ENCODE measurements around the gene ERBB4.

The ERBB4 gene

DNA sequence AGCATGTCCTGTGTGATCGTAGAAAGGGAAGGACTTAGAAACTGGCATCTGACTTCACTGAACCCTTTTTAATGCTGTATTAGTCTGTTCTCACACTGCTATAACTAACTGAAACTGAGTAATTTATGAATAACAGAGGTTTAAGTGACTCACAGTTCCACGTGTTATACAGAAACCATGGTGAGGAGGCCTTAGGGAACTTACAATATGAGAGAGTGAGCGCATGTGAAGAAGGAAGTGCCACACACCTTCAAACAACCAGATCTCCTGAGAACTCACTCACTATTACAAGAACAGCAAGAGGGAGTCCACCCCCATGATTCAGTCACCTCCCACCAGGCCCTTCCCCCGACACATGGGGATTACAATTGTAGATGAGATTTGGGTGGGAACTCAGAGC is 1170.9 kb downstream of the ERBB4 start:
- DNase-seq: no peak

DNA sequence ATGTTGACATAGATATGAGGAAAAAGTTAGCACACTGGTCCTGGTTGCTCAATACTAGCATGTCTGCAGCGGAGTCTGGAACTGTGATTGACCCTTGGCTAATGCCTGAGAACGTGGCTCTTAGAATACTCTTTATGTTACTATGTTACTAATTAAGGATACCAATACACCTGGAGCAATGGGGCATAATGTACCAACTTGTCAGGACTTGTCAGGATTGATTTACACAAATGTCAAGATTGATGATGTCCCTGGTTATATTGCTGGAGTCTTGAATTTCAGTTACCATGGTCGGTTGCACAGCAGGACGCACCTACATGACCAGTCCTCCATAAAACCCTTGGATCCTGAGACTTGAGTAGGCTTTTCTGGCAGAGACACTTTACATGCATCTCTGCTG is 1171.3 kb downstream of the ERBB4 start:
- no peak for DNase-seq

DNA sequence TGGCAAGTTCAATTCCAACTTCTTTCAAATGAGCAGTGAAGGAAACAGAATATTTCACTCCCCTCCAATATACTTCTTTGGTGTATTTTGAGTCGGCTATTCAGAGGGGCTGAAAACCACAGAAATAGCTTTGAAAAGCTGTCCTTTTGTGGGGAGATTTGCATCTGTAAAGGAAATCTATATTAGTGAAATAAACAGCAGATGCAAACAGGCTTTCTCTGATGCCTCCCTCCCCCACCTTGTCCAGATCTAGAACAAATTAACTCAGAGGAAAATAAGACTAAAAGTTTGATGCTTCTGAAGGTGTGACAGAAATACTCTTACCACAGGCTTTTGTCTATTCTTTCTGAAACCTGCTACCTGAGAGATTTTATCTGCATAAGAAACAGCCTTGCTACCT is 1173.7 kb downstream of the ERBB4 start:
- no peak for DNase-seq

DNA sequence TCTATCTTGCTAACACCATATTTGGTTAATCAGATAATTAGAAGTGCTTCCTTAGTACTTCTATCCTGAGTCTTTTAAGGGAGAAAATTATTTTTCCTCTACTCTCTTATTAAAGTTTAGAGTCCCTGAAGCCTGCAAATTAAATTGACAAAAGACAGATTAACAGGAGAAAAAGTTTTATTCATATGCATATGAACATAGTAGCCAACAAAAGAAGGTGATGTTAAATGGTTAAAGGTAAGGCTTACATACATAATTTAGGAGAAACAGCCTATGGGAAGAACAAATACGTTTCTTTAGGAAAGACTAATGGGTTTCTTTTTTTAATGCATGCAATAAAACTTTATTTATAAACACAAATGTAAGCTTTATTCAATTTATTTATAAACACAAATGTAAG is 1177.2 kb downstream of the ERBB4 start:
- DNase-seq: no peak

DNA sequence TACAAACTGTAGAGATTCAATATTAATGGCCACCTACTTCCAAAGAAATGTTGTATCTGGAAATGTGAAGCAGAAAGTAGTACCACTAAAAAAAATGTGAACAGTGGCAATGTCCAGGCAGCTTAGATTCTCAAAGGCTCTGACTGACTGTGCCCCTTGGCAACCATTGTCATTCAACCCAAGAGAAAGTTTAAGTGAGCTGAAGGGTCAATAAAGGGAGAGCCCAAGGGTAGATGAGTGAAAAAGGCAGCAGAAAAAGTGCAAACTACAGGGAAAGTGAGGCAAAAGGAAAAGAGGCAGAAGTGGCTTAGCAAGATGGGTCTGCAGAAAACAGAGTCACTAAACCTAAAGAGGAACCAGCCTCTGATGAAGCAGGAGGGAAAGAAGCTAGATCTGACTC is 1179.3 kb downstream of the ERBB4 start:
- DNase-seq: no peak

DNA sequence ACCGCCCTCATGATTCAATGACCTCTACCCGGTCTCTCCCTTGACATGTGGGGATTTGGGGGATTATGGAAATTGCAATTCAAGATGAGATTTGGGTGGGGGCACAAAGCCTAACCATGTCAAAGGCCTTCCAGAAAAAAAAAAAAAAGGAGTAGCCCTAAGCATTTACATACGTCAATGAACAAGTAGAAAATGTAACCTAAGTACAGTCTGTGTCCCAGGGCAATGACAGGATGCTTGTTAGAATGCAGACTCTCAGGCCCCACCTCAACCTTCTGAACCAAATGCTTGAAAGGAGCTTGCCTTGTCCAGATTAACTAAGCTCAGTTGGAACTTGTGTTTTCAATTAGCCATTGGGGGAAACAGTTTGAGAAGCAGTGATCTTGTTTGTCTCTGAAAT is 1180.1 kb downstream of the ERBB4 start:
- DNase-seq: no peak

DNA sequence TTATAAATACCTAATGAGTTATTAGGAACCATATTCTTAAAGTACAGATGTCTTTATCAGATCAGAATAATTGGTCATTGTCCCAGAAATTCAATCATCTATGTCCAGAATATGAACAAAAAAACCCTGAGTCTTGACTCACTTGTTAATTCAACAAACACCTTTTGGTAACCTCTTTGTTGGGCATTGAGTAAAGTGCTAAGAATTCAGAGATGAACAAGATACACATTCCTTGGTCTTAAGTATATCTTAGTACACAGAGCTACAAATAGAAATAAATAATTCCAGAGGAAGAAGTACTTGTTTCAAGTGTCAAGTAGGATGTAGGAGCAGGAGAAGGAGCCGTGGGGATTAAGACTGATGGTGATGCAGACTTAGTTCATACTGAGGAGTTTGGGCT is 1184.1 kb downstream of the ERBB4 start:
- DNase-seq: no peak

DNA sequence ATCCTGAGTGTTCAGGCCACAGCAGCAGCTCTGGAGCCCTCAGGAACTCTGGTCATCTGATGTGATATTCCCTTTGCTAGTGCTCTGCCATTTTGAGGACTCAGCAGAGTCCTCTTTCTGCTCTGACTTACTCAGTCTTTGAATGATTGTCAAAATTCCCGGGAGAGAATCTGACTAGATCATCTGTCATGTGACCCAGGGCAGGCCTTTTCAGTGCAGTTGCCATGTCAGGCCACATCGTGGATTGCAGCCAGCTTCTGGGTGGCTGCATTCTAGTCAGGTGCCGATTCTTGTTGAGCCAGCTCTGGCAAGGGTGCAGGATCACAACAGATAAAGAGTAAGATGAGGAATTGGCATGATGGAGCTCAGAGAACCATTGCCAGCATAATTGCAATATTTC is 1186.6 kb downstream of the ERBB4 start:
- DNase-seq: no peak

DNA sequence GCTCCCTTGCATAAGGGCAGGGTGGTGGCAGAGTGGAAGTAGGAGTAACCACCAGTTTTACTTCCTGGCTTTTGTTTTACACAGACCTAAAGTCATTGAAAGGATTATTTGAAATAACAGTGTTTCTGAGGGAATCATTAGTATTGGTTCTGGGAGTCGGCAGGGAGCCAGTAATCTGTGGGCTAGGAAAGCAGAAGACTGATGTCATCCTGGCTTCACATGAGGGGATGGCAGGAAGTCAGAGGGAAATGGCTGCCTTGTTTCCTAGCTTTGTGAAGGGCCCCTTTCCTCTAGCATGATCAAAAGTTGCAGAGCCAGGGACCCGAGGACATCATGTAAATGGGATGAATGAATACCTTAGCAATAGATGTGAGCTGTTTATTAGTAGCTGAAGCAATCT is 1189.6 kb downstream of the ERBB4 start:
- DNase-seq: no peak

DNA sequence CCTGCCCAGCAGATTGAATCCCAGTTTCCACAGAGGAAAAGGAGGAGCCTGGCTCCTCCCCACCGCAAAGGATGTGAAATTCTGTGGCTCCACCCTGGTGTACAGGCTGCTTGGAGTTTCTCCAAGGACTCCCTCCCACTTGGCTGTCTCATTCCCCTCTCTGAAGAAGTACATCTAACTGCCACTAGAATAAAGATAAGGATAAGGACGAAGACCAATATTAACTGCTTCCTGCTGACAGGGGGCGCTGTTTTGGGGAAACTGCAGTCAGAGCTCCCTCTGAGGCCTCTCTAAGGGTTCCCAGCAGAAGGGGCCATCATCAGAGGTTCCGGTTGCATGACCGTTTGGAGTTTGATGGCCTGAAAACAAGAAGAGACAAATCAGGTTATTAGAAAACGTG is 1191.3 kb downstream of the ERBB4 start:
- no peak for DNase-seq

DNA sequence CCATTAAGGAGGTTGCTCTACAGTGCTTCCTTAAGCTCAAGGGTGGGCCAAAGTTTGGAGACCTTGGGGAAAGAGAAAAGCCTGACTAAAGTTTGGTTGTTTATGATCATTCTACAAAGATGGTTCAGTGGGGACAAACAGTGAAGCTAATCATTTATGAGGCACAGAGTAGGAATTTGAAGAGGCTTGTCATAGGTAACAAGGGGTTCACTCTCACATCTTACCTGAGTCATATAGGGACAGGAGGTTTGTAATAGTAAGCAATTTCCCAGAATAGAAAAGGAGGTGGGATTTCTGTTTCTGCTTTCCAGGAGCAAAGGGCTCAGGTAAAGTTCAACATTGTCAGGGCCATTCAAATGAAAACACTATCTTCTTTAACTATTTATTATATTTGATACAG is 1194.3 kb downstream of the ERBB4 start:
- no peak for DNase-seq

DNA sequence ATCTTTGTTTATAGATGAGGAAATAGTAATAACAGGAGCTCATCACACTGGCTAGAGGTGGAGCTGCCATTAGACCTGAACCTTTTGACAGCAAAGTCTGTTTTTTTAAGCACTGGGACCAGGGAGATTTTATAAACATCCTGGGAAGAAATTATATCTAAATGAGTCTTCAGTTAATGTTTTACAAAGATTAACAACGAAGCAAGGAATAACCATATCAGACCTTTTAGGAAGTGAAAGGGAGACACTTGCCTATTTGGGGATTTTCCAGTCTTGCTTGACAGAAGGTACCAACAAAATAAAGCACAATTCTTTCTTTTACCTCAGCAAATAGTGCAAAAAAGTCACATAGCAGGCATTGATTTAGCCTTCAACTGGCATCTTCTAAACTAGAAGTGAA is 1205.2 kb downstream of the ERBB4 start:
- DNase-seq: no peak

DNA sequence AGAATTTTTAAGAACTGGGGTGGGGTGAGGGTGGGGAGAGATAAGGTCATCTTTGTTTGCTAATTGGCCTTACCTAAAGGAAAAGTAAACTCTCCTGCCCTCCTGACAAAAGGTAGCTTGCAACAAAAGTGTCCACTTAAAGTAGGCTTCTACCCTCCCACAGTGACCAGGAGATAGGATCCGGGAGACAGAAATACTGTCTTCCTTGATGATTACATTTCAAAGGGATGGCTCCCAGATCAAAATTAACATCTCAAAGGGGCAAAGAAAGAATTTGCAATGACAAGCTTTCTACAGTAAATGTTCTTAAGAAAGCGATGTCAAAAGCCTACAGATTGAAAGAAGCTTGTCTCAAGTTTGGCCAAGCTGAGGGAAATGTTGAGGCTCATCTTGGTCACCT is 1206.9 kb downstream of the ERBB4 start:
- no peak for DNase-seq

DNA sequence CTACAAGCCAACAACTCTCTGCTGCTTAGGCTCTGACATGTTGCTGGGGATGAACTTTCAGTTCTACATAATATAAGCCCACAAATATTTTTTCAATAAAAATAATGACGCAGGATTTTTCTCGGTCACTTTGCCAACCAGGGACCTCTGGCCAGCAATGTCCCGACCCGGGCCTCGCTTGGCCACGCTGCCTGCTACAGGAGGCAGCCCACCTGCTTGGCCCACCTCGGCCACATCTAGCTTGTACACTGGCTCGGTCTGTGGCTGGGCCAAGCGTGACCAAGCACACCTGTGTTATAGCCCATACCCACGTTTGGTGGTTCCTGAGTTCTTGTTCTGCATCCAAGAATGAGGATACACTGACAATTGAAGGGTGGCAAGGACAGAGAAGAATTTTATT is 1208.7 kb downstream of the ERBB4 start:
- DNase-seq: no peak

DNA sequence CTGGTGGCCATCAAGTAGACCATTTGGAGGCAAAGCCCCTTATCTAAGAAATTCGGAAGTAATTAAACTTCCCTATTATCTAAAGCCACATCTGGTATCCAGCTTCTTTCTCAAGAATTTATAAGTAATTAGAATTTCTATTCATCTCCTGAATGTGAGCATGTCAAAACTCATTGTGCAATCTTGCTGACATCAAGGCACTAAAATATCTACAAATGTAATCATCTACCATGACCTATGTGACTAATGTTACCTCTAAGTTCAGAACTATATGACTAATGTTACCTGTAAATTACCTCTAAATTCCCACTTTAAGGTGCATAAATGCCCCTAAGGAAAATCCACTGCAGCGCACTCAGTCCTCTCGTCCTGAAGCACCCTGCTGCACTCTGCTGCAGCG is 1209.2 kb downstream of the ERBB4 start:
- no peak for DNase-seq

DNA sequence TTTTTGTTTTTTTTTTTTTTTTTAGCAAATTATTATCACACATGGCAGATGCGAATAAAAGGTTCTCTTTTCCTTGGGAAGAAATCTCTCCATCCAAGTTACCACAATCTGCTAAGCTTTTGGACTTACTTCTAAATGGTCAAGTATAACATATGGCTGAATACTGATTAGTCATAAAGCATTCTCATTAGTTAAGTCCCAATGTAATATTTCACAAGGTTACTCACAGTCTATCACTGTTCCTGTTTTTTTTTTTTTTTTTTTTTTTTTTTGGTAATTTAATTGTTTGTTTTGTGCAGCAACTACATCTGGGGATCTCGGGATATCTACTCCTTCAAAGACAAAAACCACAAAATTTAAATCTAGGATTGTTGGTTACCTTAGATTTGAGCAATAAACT is 1210.5 kb downstream of the ERBB4 start:
- no peak for DNase-seq

Data from activated naive CD4-positive, alpha-beta T cell (primary cell).